Measurements from ENCODE around the gene DCHS1.

Gene DCHS1

DNA sequence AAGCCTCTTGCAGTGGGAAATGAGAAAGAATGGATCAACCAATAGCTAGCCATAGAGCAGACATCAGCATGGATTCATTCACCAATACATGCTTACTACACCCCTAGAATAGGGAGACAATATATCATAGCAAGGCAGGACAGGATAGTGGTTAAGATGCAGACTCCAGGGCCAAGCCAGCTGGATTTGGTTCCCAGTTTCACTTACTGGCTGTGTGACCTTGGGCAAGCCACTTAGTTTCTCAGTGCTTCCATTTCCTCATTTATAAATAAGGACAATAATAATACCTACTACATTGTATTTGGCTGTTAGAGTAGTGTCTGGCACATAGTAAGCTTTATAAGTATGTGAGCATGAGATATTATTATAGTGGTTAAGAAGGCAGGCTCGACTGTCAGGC, 7.1 kb downstream of the DCHS1 start:
- DNase-seq (ENCODE audit: insufficient read length, low spot score) (no peak), FAIRE-seq (no peak)
- TF ChIP-seq PAX5 (IDR thresholded peaks at IDR 0.05; ENCODE audit: insufficient read depth, low read length, severe bottlenecking) (no peak), SPI1 (IDR thresholded peaks at IDR 0.05; ENCODE audit: low read depth, low read length) (peak; percentile 35; the same call in 1 of the 2 replicates)

DNA sequence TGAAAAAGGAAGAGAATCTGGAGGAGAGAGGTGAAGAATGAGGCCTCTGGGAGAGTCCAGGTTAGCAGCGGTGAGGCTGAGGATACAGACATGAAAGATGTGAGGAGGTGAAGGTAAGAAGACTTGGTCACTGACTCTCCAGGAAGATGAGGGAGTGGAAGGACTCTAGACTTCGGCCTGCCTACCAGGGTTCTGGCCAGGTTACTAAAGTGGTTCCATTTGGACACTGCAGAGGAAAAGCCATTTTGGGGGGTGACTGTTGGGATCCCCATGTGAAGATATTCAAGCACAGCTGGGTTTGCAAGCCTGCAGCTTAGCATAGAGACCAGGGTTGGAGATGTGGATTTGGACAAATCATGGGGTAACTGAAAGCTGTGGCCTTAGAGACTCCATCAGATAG, 7.8 kb downstream of the DCHS1 start:
- no peak for FAIRE-seq
- TF ChIP-seq POLR2A (IDR thresholded peaks at IDR 0.05; ENCODE audit: low read depth, low read length), result no peak
- TF ChIP-seq TAF1 (IDR thresholded peaks at IDR 0.05; ENCODE audit: low read depth, low read length), result no peak
- TF ChIP-seq POU2F2 (IDR thresholded peaks at IDR 0.05; ENCODE audit: low read depth, low read length), result no peak
- no peak for TF ChIP-seq PAX5 (IDR thresholded peaks at IDR 0.05; ENCODE audit: insufficient read depth, low read length, severe bottlenecking)
- TF ChIP-seq SPI1 (IDR thresholded peaks at IDR 0.05; ENCODE audit: low read depth, low read length), result no peak
- no peak for TF ChIP-seq POLR2AphosphoS5 (IDR thresholded peaks at IDR 0.05; ENCODE audit: low read depth, low read length)
- no peak for DNase-seq (ENCODE audit: insufficient read length, low spot score)

DNA sequence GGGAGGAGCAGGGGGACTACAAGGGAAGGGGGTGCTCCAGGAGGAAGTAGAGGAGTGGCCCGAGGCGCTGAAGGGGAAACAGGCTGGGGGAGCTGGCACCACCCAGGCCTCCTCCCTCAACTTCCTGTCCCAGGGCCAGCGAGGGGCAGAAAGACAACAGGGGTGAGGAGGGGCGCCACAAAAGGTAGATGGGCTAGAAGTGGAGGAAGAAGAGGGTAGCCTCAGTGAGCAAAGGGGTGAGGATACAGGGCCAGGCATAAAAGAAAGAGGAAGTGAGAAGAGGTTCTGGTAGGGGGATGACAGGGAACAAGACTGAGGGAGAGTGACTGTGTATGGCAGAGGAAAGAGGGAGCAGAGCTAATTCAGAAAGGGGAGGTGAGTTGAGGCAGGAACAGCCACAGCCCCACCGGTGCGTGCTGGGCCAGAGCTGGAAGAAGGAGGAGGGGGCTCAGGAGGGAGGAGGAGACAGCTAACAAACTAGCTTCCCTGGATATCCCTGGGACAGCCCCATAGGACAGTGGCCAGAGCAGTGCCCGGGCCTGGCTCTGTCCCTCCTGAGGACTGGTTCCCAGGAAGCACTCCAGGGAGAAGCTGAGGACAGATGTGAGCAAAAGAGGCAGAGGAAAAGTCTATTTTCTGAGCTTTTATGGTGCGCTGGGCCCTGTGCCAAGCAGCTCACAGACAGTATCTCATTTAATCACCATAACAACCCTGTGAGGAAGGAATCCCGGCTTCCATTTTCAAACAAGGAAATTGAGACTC, 8.5 kb downstream of the DCHS1 start:
- TF ChIP-seq SPI1 (IDR thresholded peaks at IDR 0.05; ENCODE audit: low read depth, low read length), result peak; percentile 98
- TF ChIP-seq POLR2A (IDR thresholded peaks at IDR 0.05; ENCODE audit: low read depth, low read length), result no peak
- TF ChIP-seq POU2F2 (IDR thresholded peaks at IDR 0.05; ENCODE audit: low read depth, low read length), result 0 out of 2 replicates have a peak, but pooled peaks have one; percentile 10
- no peak for TF ChIP-seq PAX5 (IDR thresholded peaks at IDR 0.05; ENCODE audit: insufficient read depth, low read length, severe bottlenecking)
- no peak for TF ChIP-seq TAF1 (IDR thresholded peaks at IDR 0.05; ENCODE audit: low read depth, low read length)
- TF ChIP-seq POLR2AphosphoS5 (IDR thresholded peaks at IDR 0.05; ENCODE audit: low read depth, low read length), result no peak
- FAIRE-seq (peak; percentile 91), DNase-seq (ENCODE audit: insufficient read length, low spot score) (peak; percentile 61)

GRCh38 chr11:6646576-6646917, 9.1 kb downstream of the DCHS1 start:
- no peak for FAIRE-seq
- TF ChIP-seq POLR2A (IDR thresholded peaks at IDR 0.05; ENCODE audit: low read depth, low read length) (no peak), POU2F2 (IDR thresholded peaks at IDR 0.05; ENCODE audit: low read depth, low read length) (no peak), TAF1 (IDR thresholded peaks at IDR 0.05; ENCODE audit: low read depth, low read length) (no peak), POLR2AphosphoS5 (IDR thresholded peaks at IDR 0.05; ENCODE audit: low read depth, low read length) (no peak), SPI1 (IDR thresholded peaks at IDR 0.05; ENCODE audit: low read depth, low read length) (no peak), PAX5 (IDR thresholded peaks at IDR 0.05; ENCODE audit: insufficient read depth, low read length, severe bottlenecking) (no peak)
- no peak for DNase-seq (ENCODE audit: insufficient read length, low spot score)

DNA sequence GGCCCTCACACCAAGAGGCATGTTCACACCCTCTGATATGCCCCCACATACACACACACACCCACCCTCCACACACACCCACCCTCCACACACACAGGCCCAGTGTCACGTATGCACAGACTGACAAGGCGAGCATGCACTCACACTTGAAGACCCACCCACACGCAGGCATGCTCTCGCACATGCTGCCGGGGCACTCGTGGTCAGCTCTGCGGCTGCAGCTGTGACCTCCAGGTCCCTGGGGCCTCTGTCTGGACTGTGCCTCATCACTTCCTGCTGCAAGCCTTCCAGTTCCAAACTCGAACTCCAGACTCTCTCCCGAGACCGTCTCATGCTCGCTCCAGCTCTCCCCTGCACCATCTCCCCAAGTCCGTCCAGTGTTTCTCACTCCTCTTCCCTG, 9.5 kb downstream of the DCHS1 start:
- DNase-seq (ENCODE audit: insufficient read length, low spot score) (no peak), FAIRE-seq (peak; percentile 20)
- TF ChIP-seq SPI1 (IDR thresholded peaks at IDR 0.05; ENCODE audit: low read depth, low read length) (no peak), POLR2AphosphoS5 (IDR thresholded peaks at IDR 0.05; ENCODE audit: low read depth, low read length) (no peak), PAX5 (IDR thresholded peaks at IDR 0.05; ENCODE audit: insufficient read depth, low read length, severe bottlenecking) (no peak), TAF1 (IDR thresholded peaks at IDR 0.05; ENCODE audit: low read depth, low read length) (no peak), POU2F2 (IDR thresholded peaks at IDR 0.05; ENCODE audit: low read depth, low read length) (no peak), POLR2A (IDR thresholded peaks at IDR 0.05; ENCODE audit: low read depth, low read length) (no peak)

- no peak for FAIRE-seq
- no peak for TF ChIP-seq PAX5 (IDR thresholded peaks at IDR 0.05; ENCODE audit: insufficient read depth, low read length, severe bottlenecking)
- TF ChIP-seq TAF1 (IDR thresholded peaks at IDR 0.05; ENCODE audit: low read depth, low read length), result no peak
- TF ChIP-seq POU2F2 (IDR thresholded peaks at IDR 0.05; ENCODE audit: low read depth, low read length), result no peak
- no peak for TF ChIP-seq POLR2AphosphoS5 (IDR thresholded peaks at IDR 0.05; ENCODE audit: low read depth, low read length)
- no peak for TF ChIP-seq SPI1 (IDR thresholded peaks at IDR 0.05; ENCODE audit: low read depth, low read length)
- no peak for TF ChIP-seq POLR2A (IDR thresholded peaks at IDR 0.05; ENCODE audit: low read depth, low read length)
- no peak for DNase-seq (ENCODE audit: insufficient read length, low spot score)
These were observed 12.7 kb downstream of the DCHS1 start for GRCh38 chr11:6642957-6643356.

DNA sequence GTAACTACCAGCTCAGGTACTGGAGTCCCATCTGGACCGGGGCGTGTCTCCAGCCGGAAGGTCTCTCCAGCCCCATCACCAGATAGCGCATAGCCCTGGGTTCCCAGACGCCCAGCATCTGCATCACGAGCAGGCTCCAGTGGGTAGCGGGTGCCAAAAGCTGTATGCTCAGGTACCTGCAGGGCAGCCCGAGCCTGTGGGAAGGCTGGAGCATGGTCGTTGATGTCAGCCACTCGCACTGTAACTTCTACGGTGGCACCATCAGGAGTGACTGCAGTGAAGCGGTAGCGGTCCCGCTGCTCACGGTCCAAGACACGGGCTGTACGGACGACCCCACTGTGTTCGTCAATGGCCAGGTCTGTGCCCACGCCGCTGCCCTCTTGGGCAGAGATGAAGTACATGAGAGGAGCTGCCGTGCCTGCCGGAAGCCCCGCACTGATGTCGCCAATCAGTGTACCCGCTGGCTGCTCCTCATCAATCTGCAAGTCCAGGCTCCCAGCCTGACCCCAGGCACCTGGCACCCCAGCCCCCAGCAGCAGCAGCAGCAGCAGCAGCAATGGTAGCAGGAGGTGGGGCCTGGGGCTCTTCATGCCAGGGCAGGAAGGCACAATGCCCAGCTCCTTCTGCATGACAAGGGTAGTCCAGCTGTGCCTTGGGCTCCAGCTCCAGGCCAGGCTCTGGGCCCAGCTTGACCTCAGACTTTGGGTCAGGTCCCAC, 14.5 kb downstream of the DCHS1 start:
- no peak for TF ChIP-seq PAX5 (IDR thresholded peaks at IDR 0.05; ENCODE audit: insufficient read depth, low read length, severe bottlenecking)
- FAIRE-seq (no peak), DNase-seq (ENCODE audit: insufficient read length, low spot score) (no peak)

DNA sequence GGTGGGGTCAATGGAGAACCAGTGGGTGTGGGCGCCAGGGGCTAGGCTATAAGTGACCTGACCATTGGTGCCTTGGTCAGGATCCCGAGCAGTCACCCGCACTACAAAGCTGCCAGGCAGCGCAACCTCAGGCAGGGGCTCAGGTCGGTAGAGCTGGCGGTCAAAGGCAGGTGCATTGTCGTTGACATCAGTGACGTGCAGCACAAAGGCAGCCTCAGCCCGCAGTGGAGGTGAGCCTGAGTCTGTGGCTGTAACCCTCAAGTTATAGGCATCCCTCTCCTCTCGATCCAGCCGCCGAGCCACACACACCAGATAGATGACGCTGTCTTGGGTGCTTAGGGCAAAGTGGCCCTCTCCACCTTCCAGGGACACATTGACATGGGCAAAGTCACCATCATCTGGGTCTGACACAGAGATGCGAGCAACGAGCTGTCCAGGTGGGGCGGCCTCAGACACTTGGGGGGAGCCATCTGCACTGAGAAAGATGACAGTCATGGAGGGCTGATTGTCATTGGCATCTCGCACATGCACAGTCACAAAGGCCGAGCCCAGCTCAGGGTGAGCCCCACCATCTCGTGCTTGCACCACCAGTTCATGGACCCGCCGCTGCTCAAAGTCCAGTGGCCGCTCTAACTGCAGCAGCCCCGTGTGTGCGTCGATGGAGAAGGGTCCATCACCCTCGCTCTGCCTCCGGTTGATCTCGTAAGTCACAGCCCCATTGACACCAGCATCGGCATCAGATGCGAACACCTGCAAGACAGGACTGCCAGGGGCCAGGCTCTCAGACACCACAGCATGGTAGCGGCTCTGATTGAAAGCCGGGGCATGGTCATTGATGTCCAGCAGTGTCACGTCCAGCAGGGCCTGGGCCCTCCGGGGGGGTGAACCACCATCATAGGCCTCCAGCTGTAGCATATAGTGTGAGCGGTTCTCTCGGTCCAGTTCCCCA, 15.3 kb downstream of the DCHS1 start:
- no peak for DNase-seq (ENCODE audit: insufficient read length, low spot score)
- FAIRE-seq, result no peak
- TF ChIP-seq POU2F2 (IDR thresholded peaks at IDR 0.05; ENCODE audit: low read depth, low read length) (no peak), TAF1 (IDR thresholded peaks at IDR 0.05; ENCODE audit: low read depth, low read length) (no peak), PAX5 (IDR thresholded peaks at IDR 0.05; ENCODE audit: insufficient read depth, low read length, severe bottlenecking) (no peak), POLR2A (IDR thresholded peaks at IDR 0.05; ENCODE audit: low read depth, low read length) (no peak), SPI1 (IDR thresholded peaks at IDR 0.05; ENCODE audit: low read depth, low read length) (no peak), POLR2AphosphoS5 (IDR thresholded peaks at IDR 0.05; ENCODE audit: low read depth, low read length) (no peak)

DNA sequence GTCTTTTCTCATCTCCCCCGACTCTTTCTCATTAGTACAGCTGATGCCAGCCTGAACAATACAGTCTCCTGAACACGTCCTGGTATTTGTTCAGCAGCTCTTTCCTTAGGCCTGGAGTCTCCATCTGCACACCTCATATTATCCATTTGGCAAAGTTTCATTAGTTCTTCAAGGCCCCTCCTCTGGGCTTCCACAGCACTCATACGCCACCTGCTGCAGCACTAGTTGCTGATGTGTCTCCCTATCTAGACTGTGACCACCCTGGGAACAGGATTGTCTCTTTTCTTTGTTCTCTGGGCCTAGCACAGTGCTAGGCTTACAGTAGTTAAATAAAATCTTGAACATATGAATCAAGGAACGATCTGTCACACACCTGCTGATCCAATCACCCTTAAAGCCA, 17.2 kb downstream of the DCHS1 start:
- FAIRE-seq (no peak), DNase-seq (ENCODE audit: insufficient read length, low spot score) (no peak)
- no peak for TF ChIP-seq PAX5 (IDR thresholded peaks at IDR 0.05; ENCODE audit: insufficient read depth, low read length, severe bottlenecking)
- no peak for TF ChIP-seq POU2F2 (IDR thresholded peaks at IDR 0.05; ENCODE audit: low read depth, low read length)
- no peak for TF ChIP-seq POLR2A (IDR thresholded peaks at IDR 0.05; ENCODE audit: low read depth, low read length)
- TF ChIP-seq TAF1 (IDR thresholded peaks at IDR 0.05; ENCODE audit: low read depth, low read length), result no peak
- TF ChIP-seq SPI1 (IDR thresholded peaks at IDR 0.05; ENCODE audit: low read depth, low read length), result no peak
- no peak for TF ChIP-seq POLR2AphosphoS5 (IDR thresholded peaks at IDR 0.05; ENCODE audit: low read depth, low read length)

Data from GM12891 (cell line).